Measurements from ENCODE around the gene IL16.

The IL16 gene

DNA sequence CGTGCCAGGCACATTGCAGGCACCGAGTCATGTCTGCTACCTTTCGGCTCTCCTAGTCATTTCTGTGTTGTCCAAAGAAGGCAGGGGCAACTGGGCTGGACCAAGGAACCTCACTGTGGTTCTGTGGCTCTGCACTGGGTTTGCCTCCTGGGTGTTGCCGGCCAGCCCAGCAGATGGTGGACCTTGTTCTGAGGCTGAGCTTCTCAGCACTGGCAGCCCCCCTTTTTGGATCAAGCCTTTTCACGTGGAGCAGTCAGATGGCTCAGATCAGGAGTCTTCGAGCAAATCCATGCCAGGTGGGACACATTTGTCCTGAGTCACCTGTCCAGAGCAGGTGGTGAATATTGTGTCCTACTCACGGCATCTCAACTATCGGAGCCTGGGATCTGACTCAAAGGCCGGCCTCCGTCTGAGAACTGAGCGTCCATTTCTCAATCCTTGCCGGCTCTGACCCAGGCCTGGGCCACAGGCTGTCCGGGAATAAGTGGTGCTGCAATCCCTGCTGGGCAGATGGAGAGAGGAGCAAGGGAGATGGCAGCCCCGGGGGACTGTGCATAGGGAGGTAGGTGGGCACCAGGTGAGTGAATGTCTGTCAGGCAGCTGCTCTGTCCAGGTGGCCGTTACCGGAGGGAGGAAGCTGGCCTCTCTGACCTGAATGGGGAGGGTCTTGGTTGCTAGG, at the start of gene IL16:
Gene IL16, plus strand, starts transcription at position 304 of the 679 bp plus-strand sequence. CDS start 28,521 bp downstream, outside the sequence.
- no peak for DNase-seq (ENCODE audit: low read depth)
- no peak for TF ChIP-seq CTCF (IDR thresholded peaks at IDR 0.05; ENCODE audit: insufficient read depth, low read depth, low read length, missing control alignments)
- H3K4me3 ChIP-seq (ENCODE audit: low read depth, low read length), result no peak within 1 kb of the TSS

DNA sequence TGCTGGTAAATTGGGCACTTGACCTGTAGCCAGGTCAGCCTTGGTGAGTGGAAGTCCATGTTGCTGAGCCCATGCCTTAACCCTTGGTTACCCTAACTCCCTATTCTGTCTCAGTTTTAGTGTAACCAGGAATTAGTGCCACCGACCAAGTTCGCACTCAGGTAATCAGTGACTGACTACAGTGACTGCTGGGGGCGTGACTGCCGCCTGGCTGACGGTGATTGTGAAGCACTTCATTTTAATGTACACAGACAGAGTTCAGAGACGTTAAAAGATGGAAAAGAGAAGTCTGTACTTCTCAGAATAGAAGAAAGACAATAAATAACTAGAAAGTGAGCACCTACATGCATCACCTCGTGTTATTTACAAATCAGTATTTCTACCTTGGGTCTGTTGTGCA, 45.3 kb upstream of the IL16 start:
- no peak for DNase-seq (ENCODE audit: low read depth)
- H3K4me3 ChIP-seq (ENCODE audit: low read depth, low read length), result no peak overlapping the region
- no peak for TF ChIP-seq CTCF (IDR thresholded peaks at IDR 0.05; ENCODE audit: insufficient read depth, low read depth, low read length, missing control alignments)

DNA sequence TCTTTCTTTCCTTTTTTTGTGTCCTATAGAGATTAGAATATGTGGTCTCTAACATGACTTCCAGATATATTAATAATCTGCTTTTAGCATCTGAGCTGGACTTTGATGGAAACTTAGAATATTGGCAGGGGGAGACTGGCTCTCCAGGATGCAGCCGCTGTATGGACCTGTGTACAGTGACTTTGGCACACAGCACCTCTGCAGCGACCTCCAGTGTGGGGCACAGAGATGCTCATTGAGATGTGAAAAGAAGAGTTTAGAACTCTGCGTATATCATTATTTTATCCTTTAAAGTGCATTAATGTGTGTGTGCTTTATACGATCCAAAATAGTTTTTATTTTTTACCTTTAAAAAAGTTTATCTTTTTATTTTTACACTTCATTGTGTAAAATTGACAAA, 44.3 kb upstream of the IL16 start:
- no peak for DNase-seq (ENCODE audit: low read depth)
- H3K4me3 ChIP-seq (ENCODE audit: low read depth, low read length), result no peak overlapping the region
- TF ChIP-seq CTCF (IDR thresholded peaks at IDR 0.05; ENCODE audit: insufficient read depth, low read depth, low read length, missing control alignments), result no peak

DNA sequence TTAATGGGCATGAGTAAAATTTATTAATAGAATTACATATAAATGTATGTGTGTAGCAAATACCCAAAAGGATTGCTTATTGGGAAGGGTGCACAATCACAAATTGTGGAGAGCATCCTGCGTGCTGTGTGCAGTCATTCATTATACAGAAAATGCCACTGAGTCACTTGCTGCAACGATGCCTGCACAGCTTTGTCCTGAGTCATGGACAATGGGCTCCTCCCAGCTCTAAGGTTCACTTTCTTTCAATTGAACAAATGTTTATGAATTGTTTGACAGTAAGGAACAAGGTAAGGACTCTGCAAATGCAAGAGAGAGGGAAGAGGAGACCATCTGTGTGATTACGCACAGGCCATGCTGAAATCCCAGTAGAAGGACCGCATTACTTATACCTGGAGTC, 43.9 kb upstream of the IL16 start:
- H3K4me3 ChIP-seq (ENCODE audit: low read depth, low read length), result no peak overlapping the region
- TF ChIP-seq CTCF (IDR thresholded peaks at IDR 0.05; ENCODE audit: insufficient read depth, low read depth, low read length, missing control alignments), result no peak
- DNase-seq (ENCODE audit: low read depth), result no peak

GRCh38 chr15:81155375-81156218, 41.1 kb upstream of the IL16 start:
- DNase-seq (ENCODE audit: low read depth), result peak; percentile 62
- H3K4me3 ChIP-seq (ENCODE audit: low read depth, low read length), result no peak overlapping the region
- peak; percentile 50 for TF ChIP-seq CTCF (IDR thresholded peaks at IDR 0.05; ENCODE audit: insufficient read depth, low read depth, low read length, missing control alignments)

- no peak for TF ChIP-seq CTCF (IDR thresholded peaks at IDR 0.05; ENCODE audit: insufficient read depth, low read depth, low read length, missing control alignments)
- no peak overlapping the region for H3K4me3 ChIP-seq (ENCODE audit: low read depth, low read length)
- DNase-seq (ENCODE audit: low read depth), result no peak
Observed at GRCh38 chr15:81156324-81156723, 40.4 kb upstream of the IL16 start.

Measured in GM12865 (cell line).